Uterus (tissue), 2 donors: ENCODE measurements around the gene MYADML2.

Source experiments
- CTCF ChIP-seq, 4 experiments: fragments of 200-600 bp in 2 of 4; fragments of 450-650 bp in 2 of 4; sonication (generic) in 2 of 4; IDR thresholded peaks; one replicate each; pipeline ENCODE4 v1.5.1; 2016 to 2019; ENCODE audit warnings: antibody characterized with exemption in 4 of 4, mild to moderate bottlenecking in 2 of 4, moderate library complexity in 1 of 4
- POLR2A ChIP-seq, 2 donors: fragments of 450-650 bp; IDR thresholded peaks; one replicate each; pipeline ENCODE4 v1.6.1; 2016; ENCODE audit warnings: antibody characterized with exemption in 2 of 2, mild to moderate bottlenecking in 1 of 2, moderate library complexity in 1 of 2

GRCh38 chr17:81934098-81934757, 12.8 kb downstream of the MYADML2 start:
- no peak for TF ChIP-seq CTCF (IDR thresholded peaks at IDR 0.05)
- TF ChIP-seq POLR2A (IDR thresholded peaks at IDR 0.05) = no peak
